Tibial nerve (tissue), 4 donors: Measurements from ENCODE around the gene ITGAL. TPM values are rescaled to one million over a fixed set of nuclear protein-coding genes. Genes with fewer than 3 reads are reported as not detected.
A peak's percentile ranks its signal among the peaks of the same experiment; 100 is the strongest.

Source experiments
- DNase-seq, 2 donors: peaks; one replicate each; pipeline ENCODE4 v3.0.0-alpha.2; 2019; ENCODE audit warnings: low spot score in 2 of 2
- H3K27ac ChIP-seq, 4 donors: fragments of 200-600 bp; sonication (generic) in 3 of 4; one replicate each; pipeline ENCODE4 v1.5.1; 2017 to 2019; ENCODE audit warnings: mild to moderate bottlenecking in 1 of 4
- H3K27me3 ChIP-seq, 2 donors: fragments of 200-600 bp; sonication (generic) in 1 of 2; one replicate each; pipeline versions ENCODE4 v1.5.1 to v1.6.0; 2017 to 2019
- H3K36me3 ChIP-seq, 3 donors: fragments of 200-600 bp; sonication (generic); one replicate each; pipeline ENCODE4 v1.5.1; 2018 to 2019
- H3K4me1 ChIP-seq, 4 donors: fragments of 200-600 bp; sonication (generic) in 3 of 4; one replicate each; pipeline ENCODE4 v1.5.1; 2017 to 2019
- H3K4me3 ChIP-seq, 4 donors: fragments of 200-600 bp; sonication (generic) in 3 of 4; one replicate each; pipeline ENCODE4 v1.5.1; 2017 to 2019; ENCODE audit warnings: mild to moderate bottlenecking in 1 of 4, moderate library complexity in 1 of 4
- H3K9me3 ChIP-seq, 4 donors: fragments of 200-600 bp; sonication (generic) in 3 of 4; one replicate each; pipeline ENCODE4 v1.5.1; 2017 to 2019
- CTCF ChIP-seq, 5 experiments: fragments of 200-600 bp in 3 of 5; fragments of 450-650 bp in 2 of 5; sonication (generic) in 3 of 5; IDR thresholded peaks; one replicate each; pipeline ENCODE4 v1.5.1; 2016 to 2019; ENCODE audit warnings: antibody characterized with exemption in 5 of 5, mild to moderate bottlenecking in 3 of 5, moderate library complexity in 2 of 5
- EP300 ChIP-seq, 2 donors: sonication (generic); formaldehyde crosslinking; IDR thresholded peaks; one replicate each; pipeline ENCODE4 v1.6.1; 2017; ENCODE audit warnings: antibody characterized with exemption in 2 of 2, mild to moderate bottlenecking in 1 of 2
- POLR2A ChIP-seq, 2 donors: fragments of 450-650 bp; IDR thresholded peaks; one replicate each; pipeline ENCODE4 v1.6.1; 2017; ENCODE audit warnings: antibody characterized with exemption in 2 of 2, mild to moderate bottlenecking in 2 of 2, moderate library complexity in 2 of 2
- WGBS, 2 donors: methylation state at CpG; one replicate each; pipeline ENCODE4 v1.1.5; 2018; 5-methylcytosine and 5-hydroxymethylcytosine counted together
- total RNA-seq, 4 donors: library from RNA; depleted of rRNA; stranded (reverse); fragments of >200 nt; gene quantifications; one replicate each; pipeline ENCODE4 v1.1.0, GENCODE V29; 2016

ITGAL gene
- total RNA-seq, 4 donors from 2014 or later = 2.4 to 8.8 (median 2.9) TPM

- DNase-seq = no peak
- peaks cover 0 to 26% (median 19%) of the 10 kb centered on the region in 4 donors for H3K4me1 ChIP-seq
- H3K27ac ChIP-seq = no peak overlapping the region
- H3K4me3 ChIP-seq = no peak overlapping the region
- WGBS, 2 donors = 63 to 67% methylated on average over 6 of the region's 6 CpGs
- no peaks in the 10 kb centered on the region for H3K27me3 ChIP-seq
- TF ChIP-seq CTCF (IDR thresholded peaks at IDR 0.05) (no peak), POLR2A (IDR thresholded peaks at IDR 0.05) (no peak), EP300 (IDR thresholded peaks at IDR 0.05) (no peak)
- H3K9me3 ChIP-seq = no peaks in the 10 kb centered on the region
- H3K36me3 ChIP-seq = peaks cover 0 to 3% (median 0%) of the 10 kb centered on the region in 3 donors
These were observed 95.6 kb downstream of the ITGAL start for GRCh38 chr16:30567991-30568638.

DNA sequence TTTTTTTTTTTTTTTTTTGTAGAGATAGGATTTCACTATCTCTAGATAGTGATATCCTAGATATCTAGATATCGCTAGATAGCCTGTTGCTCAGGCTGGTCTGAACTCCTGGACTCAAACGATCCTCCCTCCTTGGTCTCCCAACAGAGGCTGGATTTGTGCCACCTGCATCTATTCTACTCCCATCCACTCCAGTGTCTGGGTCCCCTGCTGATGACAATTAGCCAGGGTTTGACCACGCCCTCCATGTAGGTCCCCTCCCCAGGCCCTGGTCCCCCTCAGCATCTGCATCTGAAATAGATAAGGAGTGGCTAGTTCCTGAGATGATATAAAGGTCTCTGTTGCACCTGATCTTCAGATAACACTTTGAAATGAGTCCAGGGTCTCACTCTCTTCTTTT lies 96.7 kb downstream of the ITGAL start:
- Histone ChIP-seq H3K4me3 (no peak overlapping the region), H3K4me1 (peaks cover 0 to 26% (median 19%) of the 10 kb centered on the region in 4 donors), H3K27me3 (no peaks in the 10 kb centered on the region), H3K27ac (no peak overlapping the region), H3K36me3 (peaks cover 0 to 3% (median 0%) of the 10 kb centered on the region in 3 donors), H3K9me3 (no peaks in the 10 kb centered on the region)
- 90 to 94% methylated on average over 3 of the region's 3 CpGs for WGBS, 2 donors
- TF ChIP-seq EP300 (IDR thresholded peaks at IDR 0.05) = no peak
- TF ChIP-seq POLR2A (IDR thresholded peaks at IDR 0.05) = no peak
- no peak for TF ChIP-seq CTCF (IDR thresholded peaks at IDR 0.05)
- DNase-seq = no peak

DNA sequence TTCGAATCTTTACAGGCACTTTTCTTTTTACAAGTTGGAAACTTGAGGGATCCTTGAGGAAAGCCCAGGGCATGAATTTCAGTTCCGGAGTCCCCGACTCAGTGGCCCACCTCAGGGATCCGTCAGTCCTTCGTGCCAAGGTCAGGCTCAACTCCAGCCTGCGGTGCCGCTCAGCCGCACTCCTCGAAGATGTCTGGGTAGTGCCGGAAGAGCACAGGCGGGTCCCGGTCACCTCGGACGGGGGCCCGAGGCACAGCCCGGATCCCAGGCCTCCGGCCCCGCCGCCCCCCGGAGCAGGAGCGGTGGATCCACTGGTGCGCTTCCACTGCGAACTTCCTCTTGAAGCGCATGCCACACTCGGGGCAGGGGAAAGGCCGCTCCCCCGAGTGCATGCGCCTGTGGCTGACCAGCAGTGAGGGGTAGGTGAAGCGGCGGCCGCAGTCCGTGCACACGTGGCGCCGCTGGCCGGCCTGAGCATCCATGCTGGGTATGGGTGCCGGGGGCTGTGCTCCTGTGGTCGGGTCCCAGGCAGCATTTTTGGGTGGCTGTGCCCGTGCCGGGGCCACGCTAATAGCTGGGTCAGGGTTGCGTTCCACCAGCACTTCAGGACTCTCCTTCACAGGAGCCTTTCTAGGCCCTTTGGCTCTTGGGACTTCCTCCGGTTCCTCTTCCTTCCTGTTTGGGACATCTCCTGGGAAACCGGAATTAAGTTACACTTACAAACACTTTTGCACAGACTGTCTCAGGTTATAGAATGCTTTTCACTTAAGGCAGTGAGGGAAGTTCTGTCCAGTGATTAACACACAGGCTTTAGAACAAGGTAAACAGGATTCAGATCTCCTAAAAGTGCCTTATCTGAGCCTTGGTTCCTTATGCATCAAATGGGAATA lies 97.4 kb downstream of the ITGAL start:
- no peaks in the 10 kb centered on the region for H3K9me3 ChIP-seq
- no peaks in the 10 kb centered on the region for H3K27me3 ChIP-seq
- no peak for TF ChIP-seq EP300 (IDR thresholded peaks at IDR 0.05)
- no peak for TF ChIP-seq POLR2A (IDR thresholded peaks at IDR 0.05)
- no peak for TF ChIP-seq CTCF (IDR thresholded peaks at IDR 0.05)
- peaks cover 0 to 3% (median 0%) of the 10 kb centered on the region in 3 donors for H3K36me3 ChIP-seq
- DNase-seq = no peak
- H3K4me3 ChIP-seq = peak overlapping the region in 2 of 4 donors; percentile 63 to 80
- peaks cover 0 to 26% (median 19%) of the 10 kb centered on the region in 4 donors for H3K4me1 ChIP-seq
- H3K27ac ChIP-seq = peak overlapping the region in 3 of 4 donors; percentile 93 to 100 (median 96)
- WGBS, 2 donors = 91 to 92% methylated on average over 40 to 43 of the region's 44 CpGs

GRCh38 chr16:30570636-30571444 lies 98.3 kb downstream of the ITGAL start:
- Histone ChIP-seq H3K4me1 (peaks cover 0 to 26% (median 19%) of the 10 kb centered on the region in 4 donors), H3K27me3 (no peaks in the 10 kb centered on the region), H3K27ac (peak overlapping the region; percentile 93 to 100 (median 95)), H3K9me3 (no peaks in the 10 kb centered on the region), H3K36me3 (peaks cover 0 to 3% (median 0%) of the 10 kb centered on the region in 3 donors), H3K4me3 (peak overlapping the region; percentile 63 to 96 (median 81))
- 7 to 15% methylated on average over 10 to 22 of the region's 22 CpGs for WGBS, 2 donors
- peak in 1 of 2 donors; percentile 35 for DNase-seq
- TF ChIP-seq EP300 (IDR thresholded peaks at IDR 0.05) = no peak
- no peak for TF ChIP-seq POLR2A (IDR thresholded peaks at IDR 0.05)
- no peak for TF ChIP-seq CTCF (IDR thresholded peaks at IDR 0.05)
